ENCODE measurements around the gene KANK4.
A peak's percentile ranks its signal among the peaks of the same experiment; 100 is the strongest.

Gene KANK4

GRCh38 chr1:62321446-62321845 is 2.2 kb upstream of the KANK4 start:
- peaks cover 0 to 9% (median 6%) of the 10 kb centered on the region in 5 donors for H3K27me3 ChIP-seq (ENCODE audit: control insufficient read depth in 5 of 5, insufficient read depth in 4 of 5, low read length in 5 of 5)
- H3K9ac ChIP-seq (ENCODE audit: low read length in 5 of 5), result no peak overlapping the region
- no peak overlapping the region for H3K4me3 ChIP-seq (ENCODE audit: low read depth in 1 of 5, low read length in 5 of 5)
- H3K4me1 ChIP-seq (ENCODE audit: control insufficient read depth in 5 of 5, insufficient read depth in 5 of 5, low read length in 5 of 5), result peaks cover 1 to 38% (median 34%) of the 10 kb centered on the region in 5 donors
- no peaks in the 10 kb centered on the region for H3K36me3 ChIP-seq (ENCODE audit: control insufficient read depth in 5 of 5, insufficient read depth in 5 of 5, low read length in 5 of 5)
- H3K9me3 ChIP-seq (ENCODE audit: control insufficient read depth in 5 of 5, low read length in 5 of 5), result no peaks in the 10 kb centered on the region
- H3K27ac ChIP-seq (ENCODE audit: low read depth, low read length), result no peak overlapping the region

GRCh38 chr1:62318320-62318755 is 896 bp downstream of the KANK4 start:
- Histone ChIP-seq H3K4me3 (ENCODE audit: low read depth in 1 of 5, low read length in 5 of 5) (peak overlapping the region; percentile 56 to 81 (median 64)), H3K27ac (ENCODE audit: low read depth, low read length) (peak overlapping the region; percentile 16), H3K9me3 (ENCODE audit: control insufficient read depth in 5 of 5, low read length in 5 of 5) (no peaks in the 10 kb centered on the region), H3K27me3 (ENCODE audit: control insufficient read depth in 5 of 5, insufficient read depth in 4 of 5, low read length in 5 of 5) (peaks cover 0 to 9% (median 6%) of the 10 kb centered on the region in 5 donors), H3K4me1 (ENCODE audit: control insufficient read depth in 5 of 5, insufficient read depth in 5 of 5, low read length in 5 of 5) (peaks cover 1 to 41% (median 36%) of the 10 kb centered on the region in 5 donors), H3K36me3 (ENCODE audit: control insufficient read depth in 5 of 5, insufficient read depth in 5 of 5, low read length in 5 of 5) (no peaks in the 10 kb centered on the region), H3K9ac (ENCODE audit: low read length in 5 of 5) (peak overlapping the region in 2 of 5 donors; percentile 46 to 70)

- Histone ChIP-seq H3K4me3 (ENCODE audit: low read depth in 1 of 5, low read length in 5 of 5) (peak overlapping the region in 2 of 5 donors; percentile 15 to 77), H3K9ac (ENCODE audit: low read length in 5 of 5) (no peak overlapping the region), H3K9me3 (ENCODE audit: control insufficient read depth in 5 of 5, low read length in 5 of 5) (no peaks in the 10 kb centered on the region), H3K27ac (ENCODE audit: low read depth, low read length) (no peak overlapping the region), H3K27me3 (ENCODE audit: control insufficient read depth in 5 of 5, insufficient read depth in 4 of 5, low read length in 5 of 5) (peaks cover 0 to 9% (median 6%) of the 10 kb centered on the region in 5 donors), H3K4me1 (ENCODE audit: control insufficient read depth in 5 of 5, insufficient read depth in 5 of 5, low read length in 5 of 5) (peaks cover 1 to 41% (median 36%) of the 10 kb centered on the region in 5 donors), H3K36me3 (ENCODE audit: control insufficient read depth in 5 of 5, insufficient read depth in 5 of 5, low read length in 5 of 5) (no peaks in the 10 kb centered on the region)
Measured at GRCh38 chr1:62317021-62317768, 2.0 kb downstream of the KANK4 start.

GRCh38 chr1:62316135-62316534 is 3.1 kb downstream of the KANK4 start:
- Histone ChIP-seq H3K36me3 (ENCODE audit: control insufficient read depth in 5 of 5, insufficient read depth in 5 of 5, low read length in 5 of 5) (no peaks in the 10 kb centered on the region), H3K9me3 (ENCODE audit: control insufficient read depth in 5 of 5, low read length in 5 of 5) (no peaks in the 10 kb centered on the region), H3K27ac (ENCODE audit: low read depth, low read length) (no peak overlapping the region), H3K9ac (ENCODE audit: low read length in 5 of 5) (no peak overlapping the region), H3K27me3 (ENCODE audit: control insufficient read depth in 5 of 5, insufficient read depth in 4 of 5, low read length in 5 of 5) (peaks cover 0 to 9% (median 6%) of the 10 kb centered on the region in 5 donors), H3K4me3 (ENCODE audit: low read depth in 1 of 5, low read length in 5 of 5) (no peak overlapping the region), H3K4me1 (ENCODE audit: control insufficient read depth in 5 of 5, insufficient read depth in 5 of 5, low read length in 5 of 5) (peaks cover 1 to 41% (median 36%) of the 10 kb centered on the region in 5 donors)

GRCh38 chr1:62315387-62315786 is 3.8 kb downstream of the KANK4 start:
- H3K9ac ChIP-seq (ENCODE audit: low read length in 5 of 5), result no peak overlapping the region
- peaks cover 1 to 42% (median 36%) of the 10 kb centered on the region in 5 donors for H3K4me1 ChIP-seq (ENCODE audit: control insufficient read depth in 5 of 5, insufficient read depth in 5 of 5, low read length in 5 of 5)
- H3K4me3 ChIP-seq (ENCODE audit: low read depth in 1 of 5, low read length in 5 of 5), result no peak overlapping the region
- H3K36me3 ChIP-seq (ENCODE audit: control insufficient read depth in 5 of 5, insufficient read depth in 5 of 5, low read length in 5 of 5), result no peaks in the 10 kb centered on the region
- no peak overlapping the region for H3K27ac ChIP-seq (ENCODE audit: low read depth, low read length)
- peaks cover 0 to 9% (median 6%) of the 10 kb centered on the region in 5 donors for H3K27me3 ChIP-seq (ENCODE audit: control insufficient read depth in 5 of 5, insufficient read depth in 4 of 5, low read length in 5 of 5)
- no peaks in the 10 kb centered on the region for H3K9me3 ChIP-seq (ENCODE audit: control insufficient read depth in 5 of 5, low read length in 5 of 5)

- Histone ChIP-seq H3K4me1 (ENCODE audit: control insufficient read depth in 5 of 5, insufficient read depth in 5 of 5, low read length in 5 of 5) (peaks cover 1 to 49% (median 43%) of the 10 kb centered on the region in 5 donors), H3K36me3 (ENCODE audit: control insufficient read depth in 5 of 5, insufficient read depth in 5 of 5, low read length in 5 of 5) (no peaks in the 10 kb centered on the region), H3K27ac (ENCODE audit: low read depth, low read length) (no peak overlapping the region), H3K27me3 (ENCODE audit: control insufficient read depth in 5 of 5, insufficient read depth in 4 of 5, low read length in 5 of 5) (peaks cover 0 to 9% (median 6%) of the 10 kb centered on the region in 5 donors), H3K9me3 (ENCODE audit: control insufficient read depth in 5 of 5, low read length in 5 of 5) (no peaks in the 10 kb centered on the region), H3K9ac (ENCODE audit: low read length in 5 of 5) (no peak overlapping the region), H3K4me3 (ENCODE audit: low read depth in 1 of 5, low read length in 5 of 5) (no peak overlapping the region)
Measured at GRCh38 chr1:62314454-62315350, 4.5 kb downstream of the KANK4 start.

- Histone ChIP-seq H3K9me3 (ENCODE audit: control insufficient read depth in 5 of 5, low read length in 5 of 5) (no peaks in the 10 kb centered on the region), H3K9ac (ENCODE audit: low read length in 5 of 5) (no peak overlapping the region), H3K4me1 (ENCODE audit: control insufficient read depth in 5 of 5, insufficient read depth in 5 of 5, low read length in 5 of 5) (peaks cover 2 to 51% (median 43%) of the 10 kb centered on the region in 5 donors), H3K27ac (ENCODE audit: low read depth, low read length) (no peak overlapping the region), H3K4me3 (ENCODE audit: low read depth in 1 of 5, low read length in 5 of 5) (no peak overlapping the region), H3K36me3 (ENCODE audit: control insufficient read depth in 5 of 5, insufficient read depth in 5 of 5, low read length in 5 of 5) (no peaks in the 10 kb centered on the region), H3K27me3 (ENCODE audit: control insufficient read depth in 5 of 5, insufficient read depth in 4 of 5, low read length in 5 of 5) (no peaks in the 10 kb centered on the region)
Measured at GRCh38 chr1:62312698-62313097, 6.5 kb downstream of the KANK4 start.

- no peaks in the 10 kb centered on the region for H3K36me3 ChIP-seq (ENCODE audit: control insufficient read depth in 5 of 5, insufficient read depth in 5 of 5, low read length in 5 of 5)
- H3K9ac ChIP-seq (ENCODE audit: low read length in 5 of 5), result no peak overlapping the region
- no peak overlapping the region for H3K4me3 ChIP-seq (ENCODE audit: low read depth in 1 of 5, low read length in 5 of 5)
- no peaks in the 10 kb centered on the region for H3K27me3 ChIP-seq (ENCODE audit: control insufficient read depth in 5 of 5, insufficient read depth in 4 of 5, low read length in 5 of 5)
- H3K4me1 ChIP-seq (ENCODE audit: control insufficient read depth in 5 of 5, insufficient read depth in 5 of 5, low read length in 5 of 5), result peaks cover 2 to 43% (median 37%) of the 10 kb centered on the region in 5 donors
- no peaks in the 10 kb centered on the region for H3K9me3 ChIP-seq (ENCODE audit: control insufficient read depth in 5 of 5, low read length in 5 of 5)
- no peak overlapping the region for H3K27ac ChIP-seq (ENCODE audit: low read depth, low read length)
Measured at GRCh38 chr1:62311473-62311943, 7.7 kb downstream of the KANK4 start.

GRCh38 chr1:62309906-62310305 is 9.3 kb downstream of the KANK4 start:
- Histone ChIP-seq H3K27ac (ENCODE audit: low read depth, low read length) (no peak overlapping the region), H3K4me3 (ENCODE audit: low read depth in 1 of 5, low read length in 5 of 5) (peak overlapping the region in 1 of 5 donors; percentile 4), H3K4me1 (ENCODE audit: control insufficient read depth in 5 of 5, insufficient read depth in 5 of 5, low read length in 5 of 5) (peaks cover 2 to 32% (median 27%) of the 10 kb centered on the region in 5 donors), H3K36me3 (ENCODE audit: control insufficient read depth in 5 of 5, insufficient read depth in 5 of 5, low read length in 5 of 5) (no peaks in the 10 kb centered on the region), H3K27me3 (ENCODE audit: control insufficient read depth in 5 of 5, insufficient read depth in 4 of 5, low read length in 5 of 5) (no peaks in the 10 kb centered on the region), H3K9ac (ENCODE audit: low read length in 5 of 5) (no peak overlapping the region), H3K9me3 (ENCODE audit: control insufficient read depth in 5 of 5, low read length in 5 of 5) (no peaks in the 10 kb centered on the region)

Data from subcutaneous abdominal adipose tissue (tissue), 5 donors.